GM19351 (cell line): Measurements from ENCODE around the gene ACD.
A peak's percentile ranks its signal among the peaks of the same experiment; 100 is the strongest.

Source experiments
- ATAC-seq: cut with Tn5 transposase; IDR thresholded peaks from one replicate; pipeline ENCODE4 v1.9.1; 2021; ENCODE audit warnings: mild to moderate bottlenecking, moderate library complexity; ENCODE audit not compliant: unreplicated experiment

ACD gene

DNA sequence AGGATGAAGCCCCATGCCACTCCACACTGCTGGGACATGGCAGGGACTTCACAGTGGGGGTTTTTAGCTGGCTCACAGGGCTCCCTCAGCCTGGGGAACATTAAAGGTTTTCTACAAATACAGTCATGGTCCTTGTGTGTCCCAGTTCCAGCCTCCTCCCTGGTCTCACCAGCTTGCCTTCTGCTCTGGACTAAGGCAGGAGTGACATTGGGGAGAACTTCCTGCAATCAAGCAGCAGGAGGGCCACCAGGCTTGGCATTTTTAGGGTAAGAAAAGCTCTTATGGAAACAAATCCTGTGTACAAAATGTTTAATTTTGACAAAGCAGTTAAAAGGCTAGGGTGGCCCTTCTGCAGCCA, 2.6 kb upstream of the ACD start:
- no peak for ATAC-seq

DNA sequence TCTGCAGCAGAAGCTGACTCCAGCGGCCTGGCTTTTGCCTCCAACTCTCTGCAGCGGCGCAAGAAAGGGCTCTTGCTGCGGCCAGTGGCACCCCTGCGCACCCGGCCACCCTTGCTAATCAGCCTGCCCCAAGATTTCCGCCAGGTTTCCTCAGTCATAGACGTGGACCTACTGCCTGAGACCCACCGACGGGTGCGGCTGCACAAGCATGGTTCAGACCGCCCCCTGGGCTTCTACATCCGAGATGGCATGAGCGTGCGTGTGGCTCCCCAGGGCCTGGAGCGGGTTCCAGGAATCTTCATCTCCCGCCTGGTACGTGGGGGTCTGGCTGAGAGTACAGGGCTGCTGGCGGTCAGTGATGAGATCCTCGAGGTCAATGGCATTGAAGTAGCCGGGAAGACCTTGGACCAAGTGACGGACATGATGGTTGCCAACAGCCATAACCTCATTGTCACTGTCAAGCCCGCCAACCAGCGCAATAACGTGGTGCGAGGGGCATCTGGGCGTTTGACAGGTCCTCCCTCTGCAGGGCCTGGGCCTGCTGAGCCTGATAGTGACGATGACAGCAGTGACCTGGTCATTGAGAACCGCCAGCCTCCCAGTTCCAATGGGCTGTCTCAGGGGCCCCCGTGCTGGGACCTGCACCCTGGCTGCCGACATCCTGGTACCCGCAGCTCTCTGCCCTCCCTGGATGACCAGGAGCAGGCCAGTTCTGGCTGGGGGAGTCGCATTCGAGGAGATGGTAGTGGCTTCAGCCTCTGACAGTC, 2.0 kb upstream of the ACD start:
- ATAC-seq = no peak

DNA sequence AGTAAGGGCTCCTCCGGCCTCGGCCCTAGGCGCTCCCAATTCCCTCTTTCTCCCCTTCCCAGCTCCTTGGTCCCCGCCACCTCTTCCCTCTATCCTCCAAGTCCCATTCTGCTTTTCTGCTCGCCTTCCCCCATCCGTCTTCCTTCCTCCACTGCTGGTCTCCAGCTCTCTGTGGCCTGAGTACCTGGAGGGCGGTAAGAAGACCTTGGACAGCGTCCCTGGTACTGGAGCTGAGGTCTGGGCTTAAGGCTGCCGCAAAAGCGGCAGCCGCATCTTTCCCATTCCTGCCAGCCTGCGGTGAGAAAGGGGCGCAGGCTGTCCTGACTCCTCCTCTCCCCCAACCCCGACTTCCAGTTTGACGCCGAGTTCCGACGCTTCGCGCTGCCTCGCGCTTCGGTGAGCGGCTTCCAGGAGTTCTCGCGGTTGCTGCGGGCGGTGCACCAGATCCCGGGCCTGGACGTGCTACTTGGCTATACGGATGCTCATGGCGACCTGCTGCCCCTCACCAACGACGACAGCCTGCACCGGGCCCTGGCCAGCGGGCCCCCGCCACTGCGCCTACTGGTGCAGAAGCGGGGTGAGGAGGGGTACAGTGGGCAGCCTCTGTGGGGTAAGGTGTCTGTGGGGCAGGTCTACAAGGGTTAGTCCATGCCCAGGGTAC, 1.2 kb upstream of the ACD start:
- ATAC-seq = no peak

DNA sequence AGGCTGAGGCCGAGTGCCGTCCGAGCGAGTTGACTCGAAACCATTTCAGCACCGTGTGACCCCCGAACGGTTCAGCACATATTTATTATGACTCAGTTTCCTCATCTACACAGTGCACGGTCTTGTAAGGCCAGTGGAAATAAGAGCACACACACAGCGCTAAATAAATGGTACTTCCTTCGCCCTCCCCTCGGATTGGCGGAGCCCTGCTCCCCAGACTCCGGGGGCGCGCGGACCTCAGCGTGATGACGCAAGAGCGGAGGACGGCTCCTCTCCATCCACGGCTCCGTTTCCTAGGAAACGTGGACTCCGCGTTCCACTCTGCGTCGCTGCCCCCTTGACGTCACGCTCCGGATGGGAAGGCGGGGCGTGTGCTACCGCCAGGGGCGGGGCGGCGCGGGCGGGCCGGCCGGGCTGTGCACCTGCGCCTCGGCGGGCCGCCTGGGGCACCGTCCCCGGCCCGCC, 536 bp upstream of the ACD start, which contains the start of gene PARD6A:
TSS of gene PARD6A (plus strand) at position 397 of the 465 bp plus-strand sequence. CDS start 79 bp downstream, outside the sequence.
- ATAC-seq = peak; percentile 72

DNA sequence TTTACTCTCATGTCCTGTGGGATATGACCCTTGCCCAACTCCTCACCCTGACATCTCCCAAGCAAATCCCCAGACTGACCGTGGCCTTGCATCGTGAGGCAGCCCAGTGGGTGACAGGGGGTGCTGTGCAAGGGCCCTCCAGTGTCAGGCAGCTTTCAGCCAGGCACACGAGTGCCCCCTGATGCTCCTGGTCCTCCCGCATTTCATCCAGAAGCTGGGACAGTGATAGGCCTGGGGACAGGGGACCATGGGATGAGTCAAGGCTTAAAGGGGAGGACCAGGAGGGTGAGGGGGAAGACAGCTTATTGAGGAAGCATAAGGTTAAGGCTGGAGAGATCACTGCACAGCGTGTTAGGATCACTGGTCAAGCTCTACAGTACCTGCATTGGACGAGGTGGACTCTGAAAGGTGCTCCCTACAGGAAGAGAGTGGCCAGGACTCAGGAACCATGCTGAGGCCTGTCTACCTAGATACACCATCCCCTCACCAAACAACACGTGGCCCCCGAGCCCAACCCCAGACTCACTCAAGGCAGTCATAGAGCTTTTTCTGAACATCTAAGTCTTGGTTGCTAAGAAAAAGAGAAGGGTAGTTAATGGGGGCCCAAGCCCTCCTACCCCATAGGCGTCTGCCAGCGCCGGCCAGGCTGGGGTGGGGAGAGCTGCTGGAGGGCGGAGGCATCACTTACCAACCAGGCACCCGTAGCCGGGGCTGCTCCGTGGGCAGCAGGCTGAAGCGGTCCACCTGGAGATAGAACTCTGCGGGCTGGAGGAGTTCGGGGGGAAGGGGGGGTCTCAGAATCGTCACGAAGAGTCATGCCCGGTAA, 998 bp downstream of the ACD start:
- no peak for ATAC-seq

DNA sequence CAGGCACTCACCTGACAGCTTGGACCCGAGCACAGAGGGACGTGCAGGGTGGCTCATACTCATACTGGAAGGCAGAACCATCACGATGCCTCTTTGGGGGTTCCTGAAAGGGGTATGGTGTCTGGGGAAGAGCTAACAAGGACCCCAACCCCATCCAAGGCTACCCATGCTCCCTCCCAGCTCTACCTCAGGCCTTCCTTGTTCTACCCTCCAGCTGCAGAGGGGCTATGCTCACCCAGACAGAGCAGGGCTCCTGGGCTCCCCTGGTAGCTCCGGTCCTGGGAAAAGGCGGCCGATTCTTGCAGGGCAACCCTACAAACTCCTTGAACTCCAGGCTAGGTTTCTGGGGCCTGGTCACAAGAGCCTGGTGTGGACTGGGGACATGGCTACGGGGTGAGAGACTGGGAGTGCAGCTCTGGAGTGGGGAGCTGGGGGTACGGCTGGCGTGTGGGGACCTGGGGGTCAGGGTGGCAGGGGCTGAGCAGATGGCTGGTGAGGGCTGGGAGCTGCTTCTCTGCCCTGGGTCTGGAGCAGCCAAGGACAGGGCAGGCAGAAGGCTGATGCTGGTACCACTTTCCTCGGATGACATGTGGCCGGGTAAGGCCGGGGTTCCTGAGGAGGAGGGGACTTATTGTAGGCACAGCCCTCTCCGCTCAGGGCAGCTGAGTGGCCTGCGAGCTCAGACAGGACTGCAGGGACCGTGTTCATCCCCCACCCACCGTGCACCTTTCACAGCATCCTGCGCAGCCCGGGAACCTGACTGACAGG, 2.1 kb downstream of the ACD start:
- no peak for ATAC-seq

DNA sequence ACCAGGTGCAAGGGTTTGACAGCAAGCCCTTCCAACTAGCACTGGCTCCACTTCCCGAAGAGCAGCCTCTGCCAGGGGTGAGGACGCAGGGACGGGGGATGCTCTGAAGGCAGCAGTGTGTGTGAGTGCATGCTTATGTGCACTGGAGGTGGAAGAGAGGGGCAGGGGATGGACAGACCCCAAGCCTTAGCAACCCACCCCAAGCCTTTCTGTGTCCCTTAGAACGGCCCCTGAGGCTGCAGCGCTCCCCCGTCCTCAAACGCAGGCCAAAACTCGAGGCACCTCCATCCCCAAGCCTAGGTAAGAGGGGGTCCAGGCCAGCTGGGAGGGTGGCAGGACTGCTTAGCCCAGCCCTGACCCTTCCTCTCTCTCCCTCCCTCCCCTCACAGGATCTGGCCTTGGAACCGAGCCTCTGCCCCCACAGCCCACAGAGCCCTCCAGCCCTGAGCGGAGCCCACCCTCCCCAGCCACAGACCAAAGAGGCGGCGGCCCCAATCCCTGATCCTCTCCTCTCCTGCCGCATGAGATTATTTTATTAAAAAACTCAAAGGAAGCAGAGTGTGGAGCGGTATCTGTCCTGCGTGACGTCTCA, 2.9 kb downstream of the ACD start:
- no peak for ATAC-seq

DNA sequence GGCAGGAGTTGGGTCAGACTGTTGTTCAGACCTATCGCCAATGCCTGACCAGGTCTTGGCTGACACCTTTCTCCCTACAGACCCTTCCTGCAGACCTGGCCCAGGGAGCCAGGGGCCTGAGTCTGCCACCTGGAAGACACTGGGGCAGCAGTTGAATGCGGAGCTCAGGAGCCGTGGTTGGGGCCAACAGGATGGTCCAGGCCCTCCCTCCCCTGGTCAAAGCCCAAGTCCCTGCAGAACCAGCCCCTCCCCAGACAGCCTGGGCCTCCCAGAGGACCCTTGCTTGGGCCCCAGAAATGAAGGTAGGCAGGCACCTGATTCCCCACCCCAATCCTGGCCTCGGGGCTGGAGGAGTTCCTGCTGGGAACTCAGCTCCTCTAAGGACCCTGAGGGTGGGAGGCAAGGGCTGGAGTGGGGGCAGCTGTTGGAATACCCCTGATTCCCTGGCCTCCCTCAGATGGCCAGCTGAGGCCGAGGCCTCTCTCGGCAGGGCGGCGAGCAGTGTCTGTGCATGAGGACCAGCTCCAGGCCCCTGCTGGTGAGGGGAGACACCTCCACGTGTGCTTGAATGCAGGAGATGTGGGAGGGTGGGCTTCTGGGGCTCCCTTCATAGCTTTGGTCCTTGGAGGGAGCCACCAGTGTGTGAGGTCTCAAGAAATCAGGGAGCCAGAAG, 3.6 kb downstream of the ACD start:
- ATAC-seq = no peak

DNA sequence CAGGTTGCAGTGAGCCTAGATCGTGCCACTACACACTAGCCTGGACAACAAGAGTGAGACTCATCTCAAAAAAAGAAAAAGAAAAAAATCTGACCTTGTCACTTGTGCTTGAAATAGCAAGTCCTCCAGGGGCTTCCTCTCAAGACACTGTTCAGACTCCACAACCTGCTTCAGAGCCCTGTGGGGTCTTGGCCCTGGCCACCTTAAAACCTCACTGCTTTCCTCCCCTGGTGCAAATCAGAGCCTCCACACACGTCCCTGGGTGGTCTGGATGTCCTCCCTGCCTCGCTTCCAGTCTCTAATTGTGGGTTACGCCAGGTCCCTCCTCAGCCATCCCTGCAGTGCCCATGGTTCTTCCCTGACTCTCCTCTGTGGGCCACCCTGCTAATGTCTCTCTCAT, 4.7 kb downstream of the ACD start:
- ATAC-seq = no peak

DNA sequence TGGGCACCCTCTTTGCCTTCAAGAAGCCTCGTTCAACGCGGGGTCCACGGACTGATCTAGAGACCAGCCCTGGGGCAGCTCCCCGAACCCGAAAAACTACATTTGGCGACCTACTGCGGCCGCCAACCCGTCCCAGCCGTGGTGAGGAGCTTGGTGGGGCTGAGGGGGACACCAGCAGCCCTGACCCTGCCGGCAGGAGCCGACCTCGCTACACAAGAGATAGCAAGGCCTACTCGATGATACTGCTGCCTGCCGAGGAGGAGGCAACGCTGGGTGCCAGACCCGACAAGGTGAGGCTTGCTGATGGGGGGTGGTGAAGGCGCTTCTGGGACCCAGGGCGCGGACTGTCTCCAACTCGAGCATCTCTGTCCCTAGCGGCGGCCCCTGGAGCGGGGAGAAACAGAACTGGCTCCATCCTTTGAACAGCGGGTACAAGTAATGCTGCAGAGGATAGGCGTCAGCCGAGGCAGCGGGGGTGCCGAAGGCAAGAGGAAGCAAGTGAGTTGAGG, 5.6 kb downstream of the ACD start:
- ATAC-seq = no peak

DNA sequence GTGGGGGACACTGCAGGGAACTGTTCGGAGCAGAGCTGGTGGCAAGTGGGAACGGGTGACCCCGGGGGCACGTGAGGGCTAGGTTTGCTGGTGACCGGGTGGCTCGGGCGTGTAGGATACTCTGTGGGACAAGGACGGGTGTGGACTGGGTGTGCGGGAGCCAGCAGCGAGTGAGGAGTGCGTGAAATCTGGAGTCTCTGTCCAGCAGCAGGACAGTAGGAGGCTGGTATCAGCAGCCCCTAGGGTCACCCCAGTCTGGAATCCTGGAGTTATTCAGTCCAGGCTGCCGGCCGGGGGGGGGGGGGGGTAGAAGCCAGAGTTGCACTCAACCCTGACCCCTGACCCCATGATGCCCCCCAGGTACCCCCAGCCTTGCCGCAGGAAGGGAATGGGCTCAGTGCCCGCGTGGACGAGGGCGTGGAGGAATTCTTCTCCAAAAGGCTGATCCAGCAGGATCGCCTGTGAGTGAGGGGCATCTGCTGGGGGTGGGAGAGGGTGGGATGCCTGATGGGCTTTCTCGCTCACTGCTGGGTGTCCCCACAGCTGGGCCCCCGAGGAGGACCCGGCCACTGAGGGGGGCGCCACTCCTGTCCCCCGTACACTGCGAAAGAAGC, 6.2 kb downstream of the ACD start:
- no peak for ATAC-seq

DNA sequence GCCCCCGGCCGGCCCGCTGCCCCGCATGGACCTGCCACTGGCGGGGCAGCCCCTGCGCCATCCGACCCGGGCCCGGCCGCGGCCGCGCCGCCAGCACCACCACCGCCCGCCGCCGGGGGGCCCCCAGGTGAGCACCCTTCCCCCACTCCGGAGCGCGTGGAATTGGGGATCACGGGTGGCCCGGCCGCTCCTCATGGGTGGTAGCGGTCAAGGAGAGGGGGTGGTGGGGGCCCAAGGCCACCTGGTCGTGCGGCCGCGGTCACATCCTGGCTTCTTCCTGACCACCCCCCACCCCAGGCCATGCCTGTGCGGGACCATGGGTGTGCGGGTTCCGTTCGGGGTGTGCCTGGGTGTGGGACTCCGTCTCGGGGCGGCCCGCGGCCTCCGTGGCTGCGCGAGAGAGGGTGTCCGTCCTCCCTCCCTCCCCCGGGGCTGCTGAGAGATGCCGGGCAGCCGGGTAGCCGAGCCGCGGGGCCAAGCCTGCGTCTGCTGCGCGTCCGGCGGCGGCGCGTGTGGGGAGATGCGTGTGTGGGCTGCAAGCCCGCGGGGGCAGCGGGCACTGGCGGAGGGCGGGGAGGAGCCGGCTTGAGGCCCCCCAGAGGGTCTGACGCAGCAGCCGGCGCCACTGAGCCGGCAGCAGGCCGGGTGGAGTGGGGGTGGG, 6.8 kb downstream of the ACD start:
- ATAC-seq = no peak

DNA sequence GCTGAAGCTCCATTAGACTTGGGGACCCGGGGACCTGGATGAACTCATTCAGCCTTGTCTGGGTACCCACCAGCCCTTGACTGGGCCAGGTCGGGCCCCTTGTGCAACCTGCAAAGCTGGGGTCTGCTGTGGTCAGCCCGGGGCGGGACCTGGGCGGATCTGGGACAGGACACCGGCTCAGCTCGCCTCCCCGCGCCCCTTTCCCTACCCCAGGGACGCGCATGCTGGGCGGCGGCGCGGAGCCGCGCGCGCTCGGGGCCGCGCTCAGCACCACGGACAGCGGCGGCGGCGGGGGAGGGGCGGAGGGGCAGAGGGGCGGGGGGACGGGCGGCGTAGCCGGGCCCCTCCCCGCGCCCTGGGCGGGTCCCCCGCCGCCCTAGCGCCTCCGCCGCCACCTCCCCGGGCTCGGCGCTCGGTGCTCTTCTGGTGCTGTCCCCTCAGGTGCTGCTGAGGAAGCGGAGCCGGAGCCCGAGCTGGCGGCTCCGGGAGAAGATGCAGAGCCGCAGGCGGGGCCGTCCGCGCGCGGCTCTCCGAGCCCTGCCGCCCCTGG, 7.4 kb downstream of the ACD start:
- ATAC-seq = no peak

DNA sequence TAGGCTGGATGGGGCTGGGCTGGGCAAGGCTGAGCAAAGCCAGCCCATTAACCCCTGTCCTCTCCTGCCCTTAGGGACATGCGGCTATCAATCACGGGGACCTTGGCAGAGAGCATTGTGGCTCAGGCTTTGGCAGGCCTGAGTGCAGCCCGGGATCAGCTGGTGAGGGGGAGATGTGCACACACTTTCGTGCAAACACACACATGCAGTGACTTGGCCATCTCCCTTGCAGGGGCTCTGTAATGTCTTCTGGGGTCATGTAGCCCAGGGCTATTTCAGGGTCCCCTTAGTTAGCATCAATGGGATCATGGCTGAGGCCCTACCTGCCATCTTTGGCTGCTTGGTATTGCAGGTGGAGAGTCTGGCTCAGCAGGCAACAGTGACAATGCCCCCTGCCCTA, 8.2 kb downstream of the ACD start:
- no peak for ATAC-seq

DNA sequence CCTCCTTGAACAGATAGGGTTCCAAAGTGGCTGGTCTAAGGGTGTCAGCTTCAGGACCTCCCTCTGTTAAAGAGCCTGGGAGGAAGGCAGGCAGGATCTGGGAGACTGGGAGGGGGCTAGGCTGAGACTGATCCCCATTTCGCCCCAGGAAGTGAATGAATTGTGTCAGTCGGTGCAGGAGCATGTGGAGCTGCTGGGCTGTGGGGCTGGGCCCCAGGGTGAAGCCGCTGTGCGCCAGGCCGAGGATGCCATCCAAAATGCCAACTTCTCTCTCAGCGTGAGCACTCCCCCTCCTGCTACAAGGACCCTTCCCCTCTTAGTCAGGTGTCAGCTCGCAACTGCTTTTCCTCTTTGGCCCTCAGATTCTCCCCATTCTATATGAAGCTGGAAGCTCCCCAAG, 9.0 kb downstream of the ACD start:
- ATAC-seq = no peak

DNA sequence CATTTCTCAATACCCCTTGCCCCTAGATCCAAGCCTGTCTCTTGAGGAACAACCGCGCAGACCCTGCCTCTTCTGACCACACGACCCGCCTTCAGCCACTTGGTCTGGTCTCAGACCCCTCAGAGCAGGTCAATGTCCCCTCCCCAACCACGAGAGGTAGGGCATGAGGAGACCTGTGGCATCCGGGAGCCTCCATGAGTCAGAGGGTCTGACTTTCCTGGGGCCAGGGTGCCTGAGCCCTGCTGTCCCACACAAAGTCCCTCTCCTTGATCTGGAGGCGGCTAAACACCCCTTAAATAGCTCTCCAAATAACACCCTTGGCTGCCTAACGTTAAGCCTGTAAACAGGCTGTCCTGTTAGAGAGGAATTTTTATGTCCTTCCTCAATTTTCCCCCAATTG, 10.0 kb downstream of the ACD start:
- no peak for ATAC-seq

DNA sequence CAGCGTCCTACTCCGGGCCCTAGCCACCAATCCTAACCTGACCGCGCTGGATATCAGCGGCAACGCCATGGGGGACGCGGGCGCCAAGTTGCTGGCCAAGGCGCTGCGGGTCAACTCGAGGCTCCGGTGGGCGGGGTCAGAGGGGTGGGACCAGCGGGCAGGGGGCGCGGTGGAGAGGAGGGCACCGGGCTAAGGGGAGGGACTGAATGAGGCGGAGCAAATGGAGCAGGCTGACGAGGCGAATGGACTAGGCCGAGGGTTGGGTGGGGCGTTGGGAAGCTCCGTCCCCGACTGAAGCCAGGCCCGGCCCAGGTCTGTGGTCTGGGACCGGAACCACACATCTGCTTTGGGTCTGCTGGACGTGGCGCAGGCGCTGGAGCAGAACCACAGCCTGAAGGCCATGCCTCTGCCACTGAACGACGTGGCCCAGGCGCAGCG, 10.5 kb downstream of the ACD start:
- no peak for ATAC-seq

DNA sequence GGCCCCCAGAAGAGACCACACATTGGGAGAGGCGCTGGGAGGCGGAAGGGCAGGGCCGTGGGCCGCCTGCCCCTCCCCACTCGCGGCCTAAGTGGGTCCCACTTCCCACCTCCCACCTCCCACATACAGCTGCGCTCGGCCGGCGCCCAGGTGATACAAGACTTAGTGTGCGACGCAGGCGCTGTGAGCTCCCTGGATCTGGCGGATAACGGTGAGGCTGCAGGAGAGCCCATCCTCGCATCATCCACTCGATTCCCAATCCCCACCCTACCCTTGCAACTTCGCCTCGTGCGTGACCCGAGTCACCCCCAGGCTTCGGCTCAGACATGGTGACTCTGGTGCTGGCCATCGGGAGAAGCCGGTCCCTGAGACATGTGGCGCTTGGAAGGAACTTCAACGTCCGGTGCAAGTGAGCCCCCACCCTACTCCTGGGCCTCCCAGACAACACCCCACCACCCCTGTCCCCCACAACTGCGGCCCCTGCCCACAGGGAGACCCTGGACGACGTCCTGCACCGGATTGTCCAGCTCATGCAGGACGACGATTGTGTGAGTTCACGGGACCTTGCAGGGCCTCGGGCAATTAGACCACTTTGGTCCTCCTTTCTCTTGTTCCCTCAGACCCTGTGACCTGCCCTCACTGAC, 11.2 kb downstream of the ACD start:
- no peak for ATAC-seq
